ENCODE results near the gene CLSTN2. TPM values are rescaled to one million over a fixed set of nuclear protein-coding genes. Genes with fewer than 3 reads are reported as not detected.

Gene CLSTN2
- total RNA-seq, 1 experiment from 2014 or later: 0.02 TPM

GRCh38 chr3:139930211-139930610 is 4.8 kb upstream of the CLSTN2 start:
- Histone ChIP-seq H3K36me3 (ENCODE audit: control insufficient read depth in 1 of 2, insufficient read depth in 2 of 2, low read length in 2 of 2) (no peaks in the 10 kb centered on the region), H3K4me3 (replicated peaks in 1 of 2; ENCODE audit: low read depth in 1 of 2, low read length in 2 of 2) (no peak overlapping the region), H3K9ac (ENCODE audit: low read length) (no peak overlapping the region), H3K4me2 (ENCODE audit: low read length) (no peak overlapping the region), H3K9me3 (ENCODE audit: control insufficient read depth in 1 of 2, insufficient read depth in 1 of 2, low read depth in 1 of 2, low read length in 2 of 2) (no peaks in the 10 kb centered on the region), H2AFZ (ENCODE audit: low read depth, low read length, poor library complexity, severe bottlenecking) (no peak overlapping the region), H3K4me1 (ENCODE audit: control insufficient read depth in 1 of 2, insufficient read depth in 2 of 2, low read length in 2 of 2) (no peaks in the 10 kb centered on the region), H3K79me2 (ENCODE audit: insufficient read depth, low read length) (no peaks in the 10 kb centered on the region), H3K9me2 (ENCODE audit: insufficient read depth) (no peaks in the 10 kb centered on the region), H3K27ac (ENCODE audit: low read depth, low read length) (no peak overlapping the region), H4K20me1 (ENCODE audit: insufficient read depth) (no peaks in the 10 kb centered on the region; the same call in 1 of the 2 replicates), H3K27me3 (ENCODE audit: insufficient read depth, low read length) (peaks cover 36% of the 10 kb centered on the region)
- CTCF ChIA-PET: interaction anchor here (1.0 kb wide), 1 partner anchor 8 kb away, joined by 5 read pairs; no protein-coding TSS in a partner anchor
- intact Hi-C loops (cut with micrococcal nuclease): loop anchor here (10.0 kb wide), 2 partner anchors 355 to 505 kb away; no protein-coding TSS in a partner anchor
- ATAC-seq (no peak), DNase-seq (ENCODE audit: low read depth, low spot score) (no peak)
- POLR2A ChIA-PET: no interaction called here
- no TSS peak for BruUV-seq (replicated peaks)
- RAD21 ChIA-PET (ENCODE audit: low non-redundant PET in 1 of 2, low total read pairs in 2 of 2, uncharacterized antibody in 2 of 2, unreplicated experiment in 2 of 2): no interaction called here
- no peak for TF ChIP-seq TCF7L2 (IDR thresholded peaks at IDR 0.05; ENCODE audit: borderline replicate concordance, extremely low read depth, insufficient read depth, insufficient read length)

DNA sequence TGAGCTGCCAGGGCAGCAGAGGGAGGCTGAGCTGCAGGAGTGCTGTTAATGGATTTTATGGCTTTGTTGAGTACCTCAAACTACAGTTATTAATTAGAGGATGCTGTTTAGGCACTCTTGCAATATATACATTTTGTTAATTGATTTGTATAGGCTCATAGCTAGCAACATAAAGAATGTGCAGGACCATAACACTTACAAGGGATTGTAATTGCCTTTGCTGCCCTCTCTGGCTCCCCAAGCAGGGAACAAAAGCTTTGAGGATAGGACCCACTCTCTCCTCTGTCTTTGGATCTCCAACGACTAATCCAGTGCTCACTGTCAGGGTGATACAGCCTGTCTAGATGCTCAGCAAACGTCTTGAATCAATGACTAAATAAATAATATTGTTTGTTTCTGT is 1.2 kb upstream of the CLSTN2 start:
- no TSS peak for BruUV-seq (replicated peaks)
- Histone ChIP-seq H3K9ac (ENCODE audit: low read length) (no peak overlapping the region), H3K4me1 (ENCODE audit: control insufficient read depth in 1 of 2, insufficient read depth in 2 of 2, low read length in 2 of 2) (no peaks in the 10 kb centered on the region), H3K4me3 (replicated peaks in 1 of 2; ENCODE audit: low read depth in 1 of 2, low read length in 2 of 2) (no peak overlapping the region), H4K20me1 (ENCODE audit: insufficient read depth) (no peaks in the 10 kb centered on the region; the same call in 1 of the 2 replicates), H3K4me2 (ENCODE audit: low read length) (no peak overlapping the region), H3K9me3 (ENCODE audit: control insufficient read depth in 1 of 2, insufficient read depth in 1 of 2, low read depth in 1 of 2, low read length in 2 of 2) (no peaks in the 10 kb centered on the region), H3K27me3 (ENCODE audit: insufficient read depth, low read length) (peaks cover 15% of the 10 kb centered on the region; the same call in 1 of the 2 replicates), H3K9me2 (ENCODE audit: insufficient read depth) (no peaks in the 10 kb centered on the region), H2AFZ (ENCODE audit: low read depth, low read length, poor library complexity, severe bottlenecking) (no peak overlapping the region), H3K79me2 (ENCODE audit: insufficient read depth, low read length) (no peaks in the 10 kb centered on the region), H3K36me3 (ENCODE audit: control insufficient read depth in 1 of 2, insufficient read depth in 2 of 2, low read length in 2 of 2) (no peaks in the 10 kb centered on the region), H3K27ac (ENCODE audit: low read depth, low read length) (no peak overlapping the region)
- TF ChIP-seq ATF3 (IDR thresholded peaks at IDR 0.05): no peak
- TF ChIP-seq TCF7L2 (IDR thresholded peaks at IDR 0.05; ENCODE audit: borderline replicate concordance, extremely low read depth, insufficient read depth, insufficient read length): no peak
- TF ChIP-seq ZNF274 (IDR thresholded peaks at IDR 0.05; ENCODE audit: low read depth, low read length): no peak
- POLR2A ChIA-PET: no interaction called here
- no peak for ATAC-seq
- RAD21 ChIA-PET (ENCODE audit: low non-redundant PET in 1 of 2, low total read pairs in 2 of 2, uncharacterized antibody in 2 of 2, unreplicated experiment in 2 of 2): no interaction called here
- intact Hi-C loops (cut with micrococcal nuclease): loop anchor here (10.0 kb wide), 2 partner anchors 359 to 509 kb away; no protein-coding TSS in a partner anchor
- CTCF ChIA-PET: no interaction called here
- no peak for DNase-seq (ENCODE audit: low read depth, low spot score)

Measured in HCT116 (cell line).